ENCODE measurements around the gene IQSEC1. TPM values are rescaled to one million over a fixed set of nuclear protein-coding genes. Genes with fewer than 3 reads are reported as not detected.

IQSEC1 gene
- total and polyA plus RNA-seq, 10 of the 15 experiments (the other 5 are each of a cell fraction or from before 2014, with no cell fraction given): 0.92 to 55.2 (median 8.5) TPM

DNA sequence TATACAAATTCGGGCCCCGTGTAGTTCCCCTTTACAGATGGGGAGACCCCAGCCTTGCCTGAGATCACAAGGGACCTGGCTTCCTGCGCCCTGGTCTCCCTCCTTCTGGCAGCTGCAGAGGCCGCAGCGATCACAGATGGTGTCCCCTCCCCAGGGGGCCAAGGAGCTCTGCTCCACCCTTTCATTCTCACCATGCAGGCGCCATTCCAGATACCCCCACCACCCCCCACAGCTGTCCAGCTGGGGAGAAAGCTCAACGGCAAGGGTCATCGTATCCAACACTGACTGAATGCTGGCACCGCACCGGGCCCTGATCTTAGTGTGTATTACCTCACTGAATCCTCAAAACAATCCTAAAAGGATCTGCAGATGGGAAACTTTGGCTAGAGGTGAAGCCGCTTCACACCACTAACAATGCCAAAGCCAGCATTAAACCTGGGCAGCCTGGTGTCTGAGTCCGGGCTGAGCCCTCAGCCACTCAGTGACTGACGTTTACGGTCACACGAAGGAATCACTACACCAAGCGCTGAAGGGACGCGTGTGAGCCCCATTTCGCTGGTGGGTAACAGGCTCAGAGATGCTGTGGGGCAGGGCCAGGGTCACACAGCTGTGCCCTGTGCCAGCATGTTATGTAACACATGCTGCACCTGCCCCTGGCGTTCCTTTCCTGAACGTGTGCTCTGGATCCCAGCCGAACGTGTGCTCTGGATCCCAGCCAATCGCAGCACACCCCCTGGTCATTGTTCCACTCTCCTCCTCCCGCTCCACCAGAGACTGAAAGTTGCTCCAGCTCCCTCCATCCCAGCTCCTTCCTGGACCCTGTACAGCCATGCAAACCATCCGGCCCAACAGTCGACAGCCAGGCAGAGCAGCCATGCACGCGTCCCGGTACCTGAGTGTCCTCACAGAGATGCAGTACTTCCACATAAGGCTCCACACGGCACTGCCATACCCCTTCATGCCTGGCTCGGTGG, 51.8 kb downstream of the IQSEC1 start (continued):
- TF ChIP-seq TAF1 (IDR thresholded peaks at IDR 0.05; ENCODE audit: borderline replicate concordance, low read depth, low read length) (0 out of 2 replicates have a peak, but pooled peaks have one; percentile 38), SIX5 (IDR thresholded peaks at IDR 0.05; ENCODE audit: low read depth, low read length, severe bottlenecking) (no peak), BMI1 (IDR thresholded peaks at IDR 0.05; ENCODE audit: borderline replicate concordance) (no peak), SUZ12 (IDR thresholded peaks at IDR 0.05; ENCODE audit: unreplicated experiment) (no peak), IKZF2 (IDR thresholded peaks at IDR 0.05) (no peak; a peak in 1 of 4 replicates), NR2F1 (conservative IDR thresholded peaks at IDR 0.05) (no peak), USF2 (IDR thresholded peaks at IDR 0.05; ENCODE audit: borderline replicate concordance, low read depth, low read length) (no peak), ZNF384 (IDR thresholded peaks at IDR 0.05; ENCODE audit: borderline replicate concordance, low read depth, low read length) (no peak), NR2C2 (IDR thresholded peaks at IDR 0.05; ENCODE audit: borderline replicate concordance, control insufficient read depth, insufficient read length, low read depth) (no peak), REST (IDR thresholded peaks at IDR 0.05; ENCODE audit: low read depth, low read length) (no peak), NBN (IDR thresholded peaks at IDR 0.05) (0 out of 2 replicates have a peak, but pooled peaks have one; percentile 25), MXI1 (IDR thresholded peaks at IDR 0.05; ENCODE audit: low read depth, low read length) (0 out of 2 replicates have a peak, but pooled peaks have one; percentile 14), SMAD1 (IDR thresholded peaks at IDR 0.05; ENCODE audit: low read depth, partially characterized antibody) (no peak), ZZZ3 (IDR thresholded peaks at IDR 0.05; ENCODE audit: control insufficient read depth, insufficient read length, low read depth) (no peak), RELA (IDR thresholded peaks at IDR 0.05; ENCODE audit: borderline replicate concordance, partially characterized antibody) (no peak), CHD4 (IDR thresholded peaks at IDR 0.05) (no peak)
- TF ChIP-seq, protein P1, sequence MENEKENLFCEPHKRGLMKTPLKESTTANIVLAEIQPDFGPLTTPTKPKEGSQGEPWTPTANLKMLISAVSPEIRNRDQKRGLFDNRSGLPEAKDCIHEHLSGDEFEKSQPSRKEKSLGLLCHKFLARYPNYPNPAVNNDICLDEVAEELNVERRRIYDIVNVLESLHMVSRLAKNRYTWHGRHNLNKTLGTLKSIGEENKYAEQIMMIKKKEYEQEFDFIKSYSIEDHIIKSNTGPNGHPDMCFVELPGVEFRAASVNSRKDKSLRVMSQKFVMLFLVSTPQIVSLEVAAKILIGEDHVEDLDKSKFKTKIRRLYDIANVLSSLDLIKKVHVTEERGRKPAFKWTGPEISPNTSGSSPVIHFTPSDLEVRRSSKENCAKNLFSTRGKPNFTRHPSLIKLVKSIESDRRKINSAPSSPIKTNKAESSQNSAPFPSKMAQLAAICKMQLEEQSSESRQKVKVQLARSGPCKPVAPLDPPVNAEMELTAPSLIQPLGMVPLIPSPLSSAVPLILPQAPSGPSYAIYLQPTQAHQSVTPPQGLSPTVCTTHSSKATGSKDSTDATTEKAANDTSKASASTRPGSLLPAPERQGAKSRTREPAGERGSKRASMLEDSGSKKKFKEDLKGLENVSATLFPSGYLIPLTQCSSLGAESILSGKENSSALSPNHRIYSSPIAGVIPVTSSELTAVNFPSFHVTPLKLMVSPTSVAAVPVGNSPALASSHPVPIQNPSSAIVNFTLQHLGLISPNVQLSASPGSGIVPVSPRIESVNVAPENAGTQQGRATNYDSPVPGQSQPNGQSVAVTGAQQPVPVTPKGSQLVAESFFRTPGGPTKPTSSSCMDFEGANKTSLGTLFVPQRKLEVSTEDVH (IDR thresholded peaks at IDR 0.05; ENCODE audit: low read depth, partially characterized antibody): no peak
- TF ChIP-seq, protein P2, sequence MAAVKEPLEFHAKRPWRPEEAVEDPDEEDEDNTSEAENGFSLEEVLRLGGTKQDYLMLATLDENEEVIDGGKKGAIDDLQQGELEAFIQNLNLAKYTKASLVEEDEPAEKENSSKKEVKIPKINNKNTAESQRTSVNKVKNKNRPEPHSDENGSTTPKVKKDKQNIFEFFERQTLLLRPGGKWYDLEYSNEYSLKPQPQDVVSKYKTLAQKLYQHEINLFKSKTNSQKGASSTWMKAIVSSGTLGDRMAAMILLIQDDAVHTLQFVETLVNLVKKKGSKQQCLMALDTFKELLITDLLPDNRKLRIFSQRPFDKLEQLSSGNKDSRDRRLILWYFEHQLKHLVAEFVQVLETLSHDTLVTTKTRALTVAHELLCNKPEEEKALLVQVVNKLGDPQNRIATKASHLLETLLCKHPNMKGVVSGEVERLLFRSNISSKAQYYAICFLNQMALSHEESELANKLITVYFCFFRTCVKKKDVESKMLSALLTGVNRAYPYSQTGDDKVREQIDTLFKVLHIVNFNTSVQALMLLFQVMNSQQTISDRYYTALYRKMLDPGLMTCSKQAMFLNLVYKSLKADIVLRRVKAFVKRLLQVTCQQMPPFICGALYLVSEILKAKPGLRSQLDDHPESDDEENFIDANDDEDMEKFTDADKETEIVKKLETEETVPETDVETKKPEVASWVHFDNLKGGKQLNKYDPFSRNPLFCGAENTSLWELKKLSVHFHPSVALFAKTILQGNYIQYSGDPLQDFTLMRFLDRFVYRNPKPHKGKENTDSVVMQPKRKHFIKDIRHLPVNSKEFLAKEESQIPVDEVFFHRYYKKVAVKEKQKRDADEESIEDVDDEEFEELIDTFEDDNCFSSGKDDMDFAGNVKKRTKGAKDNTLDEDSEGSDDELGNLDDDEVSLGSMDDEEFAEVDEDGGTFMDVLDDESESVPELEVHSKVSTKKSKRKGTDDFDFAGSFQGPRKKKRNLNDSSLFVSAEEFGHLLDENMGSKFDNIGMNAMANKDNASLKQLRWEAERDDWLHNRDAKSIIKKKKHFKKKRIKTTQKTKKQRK (IDR thresholded peaks at IDR 0.05; ENCODE audit: low read depth, low read length): no peak

All from GM12878 (cell line).